CD4-positive, alpha-beta T cell treated with Interleukin-2 at 100 ng/mL for 4 hours (primary cell): ENCODE results near the gene TBL1XR1.

Source experiments
- DNase-seq: peaks from one replicate; pipeline ENCODE4 v3.0.0-alpha.2; 2020; ENCODE audit warnings: low spot score

The TBL1XR1 gene

GRCh38 chr3:177065285-177066033, 131.8 kb downstream of the TBL1XR1 start:
- DNase-seq = no peak

GRCh38 chr3:177062052-177062732, 135.1 kb downstream of the TBL1XR1 start:
- DNase-seq = no peak

- DNase-seq = no peak
Measured at GRCh38 chr3:177061369-177061768, 135.9 kb downstream of the TBL1XR1 start.

GRCh38 chr3:177060492-177060891, 136.8 kb downstream of the TBL1XR1 start:
- no peak for DNase-seq

GRCh38 chr3:177058648-177059047, 138.6 kb downstream of the TBL1XR1 start:
- DNase-seq = no peak

GRCh38 chr3:177057768-177058167, 139.5 kb downstream of the TBL1XR1 start:
- peak; percentile 54 for DNase-seq

GRCh38 chr3:177056927-177057326, 140.4 kb downstream of the TBL1XR1 start:
- no peak for DNase-seq

GRCh38 chr3:177055605-177056571, 141.4 kb downstream of the TBL1XR1 start:
- DNase-seq = no peak

GRCh38 chr3:177053107-177053506, 144.2 kb downstream of the TBL1XR1 start:
- no peak for DNase-seq

GRCh38 chr3:177051411-177051810, 145.9 kb downstream of the TBL1XR1 start:
- DNase-seq = no peak

GRCh38 chr3:177050501-177051237, 146.6 kb downstream of the TBL1XR1 start:
- peak; percentile 69 for DNase-seq

GRCh38 chr3:177045767-177046166, 151.5 kb downstream of the TBL1XR1 start:
- no peak for DNase-seq

- DNase-seq = no peak
Measured at GRCh38 chr3:177045222-177045621, 152.1 kb downstream of the TBL1XR1 start.

GRCh38 chr3:177041730-177042551, 155.3 kb downstream of the TBL1XR1 start:
- DNase-seq = no peak

GRCh38 chr3:177041021-177041729, 156.1 kb downstream of the TBL1XR1 start:
- no peak for DNase-seq

GRCh38 chr3:177039490-177040274, 157.6 kb downstream of the TBL1XR1 start:
- DNase-seq = no peak

GRCh38 chr3:177037241-177037640, 160.0 kb downstream of the TBL1XR1 start:
- DNase-seq = no peak

GRCh38 chr3:177035676-177036075, 161.6 kb downstream of the TBL1XR1 start:
- no peak for DNase-seq

GRCh38 chr3:177034832-177035475, 162.3 kb downstream of the TBL1XR1 start:
- no peak for DNase-seq
